ENCODE measurements around the gene GSK3B. TPM values are rescaled to one million over a fixed set of nuclear protein-coding genes. Genes with fewer than 3 reads are reported as not detected.

The GSK3B gene
- total RNA-seq, 1 donor from 2014 or later: 43.7 TPM

DNA sequence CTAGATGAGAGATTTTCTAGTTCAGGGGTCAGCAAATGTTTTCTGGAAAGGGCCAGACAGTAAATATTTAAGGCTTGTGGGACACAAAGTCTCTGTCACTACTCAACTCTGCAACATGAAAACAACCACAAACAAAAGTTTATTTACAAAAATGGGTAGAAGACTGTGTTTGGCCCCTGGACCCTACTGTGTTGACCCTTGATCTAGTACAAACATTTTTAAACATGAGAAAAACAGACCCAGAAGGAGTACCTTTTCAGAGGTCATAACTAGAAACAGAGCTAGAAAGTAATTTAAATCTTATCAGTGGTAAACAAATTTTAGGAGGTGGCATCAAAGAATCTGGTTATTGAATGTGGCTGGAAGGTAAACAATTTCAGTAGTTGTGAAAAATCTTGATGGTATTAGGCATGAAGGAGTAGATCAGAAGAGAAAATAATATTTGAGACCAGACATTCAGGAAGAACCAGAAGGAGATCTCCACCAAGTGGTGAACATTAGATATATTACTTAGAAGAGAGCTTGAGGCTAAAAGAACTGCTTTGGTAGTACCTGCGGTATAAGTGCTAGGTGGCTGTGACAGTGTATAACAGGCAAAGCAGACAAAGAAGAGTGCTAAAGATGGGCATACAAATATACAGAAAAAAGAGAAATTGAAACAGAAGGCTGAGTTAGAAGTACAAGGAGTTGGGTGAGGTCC, 210.6 kb downstream of the GSK3B start:
- DNase-seq (ENCODE audit: low read depth, low spot score): no peak

DNA sequence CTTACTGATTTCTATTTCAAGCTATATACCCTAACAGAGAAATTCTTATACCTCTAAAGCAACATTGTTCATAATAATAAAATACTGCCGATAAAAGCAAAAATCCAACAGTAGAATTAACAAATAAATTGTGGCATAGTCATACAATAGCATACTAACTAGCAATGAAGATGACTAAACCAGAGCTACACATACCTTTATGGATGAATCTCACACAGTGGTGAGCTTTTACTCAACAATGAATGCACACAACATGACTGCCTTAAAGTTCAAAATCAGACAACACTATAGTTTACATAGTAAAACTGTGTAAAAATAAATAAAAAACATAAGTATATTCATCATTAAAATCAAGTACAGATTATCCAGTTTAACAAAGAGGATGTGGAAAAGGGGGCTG, 213.3 kb downstream of the GSK3B start:
- no peak for DNase-seq (ENCODE audit: low read depth, low spot score)

DNA sequence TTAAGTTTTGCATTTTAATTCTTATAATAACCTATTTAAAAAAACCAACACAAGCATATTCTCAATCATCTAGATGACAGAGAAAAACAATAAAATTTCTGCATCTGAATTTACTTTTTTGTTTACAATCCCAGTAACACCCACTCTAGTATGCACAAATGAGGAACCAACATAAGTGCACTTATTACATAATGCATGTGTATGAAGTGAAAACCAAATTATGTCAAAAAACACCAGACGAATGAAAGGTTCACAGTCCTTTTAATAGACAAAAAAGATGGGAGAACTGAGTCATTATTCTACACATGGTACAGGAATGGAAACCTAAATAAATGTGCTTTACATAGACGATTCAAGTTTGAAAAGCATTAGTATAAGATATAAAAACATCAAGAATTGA, 220.6 kb downstream of the GSK3B start:
- no peak for DNase-seq (ENCODE audit: low read depth, low spot score)

DNA sequence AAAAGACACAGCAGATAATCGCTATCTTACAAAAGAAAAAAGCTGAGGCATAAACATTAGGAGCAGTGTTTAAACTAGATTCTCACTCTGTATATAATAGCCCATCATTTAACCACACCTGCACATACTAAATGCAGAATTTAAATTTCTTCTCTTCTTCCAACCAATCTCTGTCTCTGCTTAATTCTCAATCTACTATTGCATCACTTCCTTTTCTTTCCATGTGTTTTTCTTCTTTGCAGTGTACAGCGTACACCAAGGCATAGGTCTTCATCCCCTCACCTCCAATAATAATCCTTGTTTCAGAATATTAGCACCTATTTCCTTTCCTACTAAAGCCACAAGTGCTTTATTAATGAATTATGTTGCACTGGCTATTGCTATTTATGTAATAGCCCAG, 221.5 kb downstream of the GSK3B start:
- DNase-seq (ENCODE audit: low read depth, low spot score): no peak

DNA sequence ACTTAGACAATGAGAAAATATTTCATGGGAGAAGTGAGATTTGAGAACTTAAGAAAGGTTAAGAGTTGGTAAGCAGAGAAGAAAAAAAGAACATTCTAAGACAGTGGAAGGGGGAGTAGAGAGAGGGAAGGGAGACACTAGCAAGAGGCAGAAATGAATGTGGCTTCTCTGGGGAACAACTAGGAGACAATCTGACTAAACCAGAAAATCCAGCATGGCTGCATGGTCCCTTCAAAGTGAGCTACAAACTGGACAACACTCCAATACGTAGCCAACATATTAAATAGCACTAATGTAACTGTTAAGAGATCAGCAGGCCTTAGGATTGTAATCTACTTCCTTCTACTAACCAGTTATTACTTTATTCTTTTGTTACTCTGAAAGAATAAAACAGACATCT, 222.7 kb downstream of the GSK3B start:
- no peak for DNase-seq (ENCODE audit: low read depth, low spot score)

DNA sequence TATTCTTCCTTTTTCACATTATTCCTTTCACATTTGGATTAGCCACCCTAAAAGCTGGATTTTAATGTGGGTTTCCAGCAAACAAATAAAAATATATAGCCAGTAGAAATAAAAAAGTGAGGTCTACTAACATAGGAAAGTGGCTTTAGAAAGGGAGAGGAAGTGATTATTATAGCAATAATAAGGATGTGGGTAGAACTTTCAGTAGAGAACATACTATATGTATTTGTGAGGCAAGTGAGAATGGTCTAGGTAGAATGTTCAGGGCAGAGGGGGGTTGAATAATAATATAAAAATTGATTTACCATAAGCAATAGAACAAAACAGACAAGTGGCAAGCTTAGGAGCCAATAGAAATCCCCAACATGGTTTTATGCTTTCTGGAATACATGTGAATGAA, 223.7 kb downstream of the GSK3B start:
- no peak for DNase-seq (ENCODE audit: low read depth, low spot score)

DNA sequence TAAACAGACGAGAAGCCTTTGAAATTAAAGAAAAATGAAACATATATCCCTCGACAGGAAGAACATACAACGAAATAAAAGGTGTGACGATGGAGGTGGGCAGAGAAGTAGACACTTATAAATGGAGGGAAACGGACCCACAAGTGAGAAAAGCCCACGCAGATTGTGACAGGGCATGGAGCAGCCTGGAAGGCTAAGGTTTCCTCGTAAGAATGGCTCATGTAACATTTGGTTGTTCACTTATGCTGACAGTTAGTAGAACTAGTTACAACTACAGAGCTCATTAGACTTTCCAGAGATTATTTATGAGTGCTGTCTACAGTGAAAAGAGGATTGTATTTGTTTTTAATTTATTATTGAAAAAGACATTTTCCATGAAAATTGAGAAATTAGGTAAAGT, 229.8 kb downstream of the GSK3B start:
- no peak for DNase-seq (ENCODE audit: low read depth, low spot score)

DNA sequence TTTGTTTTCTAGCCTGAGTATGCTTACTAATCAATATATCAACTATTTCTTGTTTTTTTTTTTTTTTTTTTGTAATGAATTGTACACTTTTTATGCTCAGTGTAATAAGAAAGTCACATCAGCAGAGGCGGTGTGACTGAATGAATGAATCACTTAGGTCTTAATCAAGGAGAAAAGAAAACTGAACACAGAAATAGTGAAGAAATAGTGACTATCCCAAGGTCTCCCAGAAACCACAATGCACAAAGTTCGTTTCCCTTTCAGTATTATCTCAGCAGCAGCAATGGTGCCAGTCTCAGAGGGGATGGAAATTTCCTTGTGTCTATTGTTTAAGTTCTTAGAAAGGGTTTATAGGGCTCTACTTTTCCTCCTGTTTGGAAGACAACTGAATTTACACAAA, 231.6 kb downstream of the GSK3B start:
- no peak for DNase-seq (ENCODE audit: low read depth, low spot score)

DNA sequence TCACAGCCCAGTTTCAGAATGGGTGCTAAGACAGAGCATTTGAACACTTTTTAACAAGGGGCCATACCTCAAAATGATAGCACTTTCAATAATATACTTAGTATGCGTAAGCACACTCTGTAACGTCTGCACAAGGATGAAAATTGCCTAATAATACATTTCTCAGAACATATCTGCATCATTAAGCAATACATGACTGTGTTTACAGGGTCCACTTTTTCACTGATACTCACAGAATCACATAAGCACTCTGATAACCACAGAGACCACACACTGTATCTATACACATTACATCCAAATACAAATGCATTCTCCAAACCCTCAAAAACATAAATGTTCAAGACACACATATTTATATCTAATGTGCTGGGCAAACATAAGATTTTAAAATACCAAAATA, 232.6 kb downstream of the GSK3B start:
- no peak for DNase-seq (ENCODE audit: low read depth, low spot score)

DNA sequence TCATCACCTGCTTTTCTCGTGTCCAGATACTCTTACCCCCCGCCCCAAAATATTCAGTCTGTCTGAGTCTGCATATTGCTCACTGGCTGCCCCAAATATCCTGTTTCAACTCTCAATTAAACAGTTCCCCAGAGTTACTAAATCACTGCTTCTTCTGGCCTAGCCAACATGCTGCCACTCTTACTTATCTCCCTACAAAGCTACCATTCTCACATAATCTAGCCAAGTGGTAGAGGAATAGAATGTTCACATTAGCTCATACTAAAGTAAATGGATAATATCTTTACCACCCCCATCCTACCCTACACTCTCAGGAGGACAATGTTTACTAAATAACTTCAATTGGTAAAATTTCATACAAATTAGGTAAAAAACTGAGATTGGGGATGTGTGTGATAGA, 234.5 kb downstream of the GSK3B start:
- DNase-seq (ENCODE audit: low read depth, low spot score): no peak

DNA sequence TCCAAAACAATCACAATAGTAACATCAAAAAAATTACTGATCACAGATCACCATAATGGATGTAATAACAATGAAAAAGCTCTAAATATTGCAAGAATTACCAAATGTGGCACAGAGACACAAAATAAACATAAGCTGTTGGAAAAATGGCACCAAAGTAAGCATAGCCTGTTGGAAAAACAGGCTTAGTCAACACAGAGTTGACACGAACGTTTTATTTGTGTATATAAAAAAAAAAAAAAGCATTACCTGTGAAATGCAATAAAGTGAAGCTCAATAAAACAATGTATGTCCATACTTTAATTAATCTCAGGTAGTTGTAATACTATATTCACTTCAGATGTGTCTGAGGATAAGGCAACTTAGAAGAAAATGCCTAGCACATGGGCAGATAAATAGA, 235.3 kb downstream of the GSK3B start:
- DNase-seq (ENCODE audit: low read depth, low spot score): no peak

DNA sequence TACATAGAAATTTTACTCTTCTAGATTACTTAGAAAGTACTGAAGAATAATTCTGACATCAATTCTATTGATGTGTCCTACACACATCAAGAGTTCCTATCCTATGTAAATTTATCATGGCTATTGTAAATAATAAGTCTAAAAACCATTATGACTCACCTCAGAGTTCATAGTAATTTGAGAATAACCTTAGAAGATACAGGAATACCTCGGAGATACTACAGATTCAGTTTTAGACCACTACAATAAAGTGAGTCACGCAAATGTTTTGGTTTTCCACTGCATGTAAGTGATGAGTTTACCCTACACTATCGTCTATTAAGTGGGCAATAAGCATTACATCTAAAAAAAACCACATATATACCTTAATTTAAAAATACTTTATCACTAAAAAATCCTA, 237.6 kb downstream of the GSK3B start:
- DNase-seq (ENCODE audit: low read depth, low spot score): no peak

DNA sequence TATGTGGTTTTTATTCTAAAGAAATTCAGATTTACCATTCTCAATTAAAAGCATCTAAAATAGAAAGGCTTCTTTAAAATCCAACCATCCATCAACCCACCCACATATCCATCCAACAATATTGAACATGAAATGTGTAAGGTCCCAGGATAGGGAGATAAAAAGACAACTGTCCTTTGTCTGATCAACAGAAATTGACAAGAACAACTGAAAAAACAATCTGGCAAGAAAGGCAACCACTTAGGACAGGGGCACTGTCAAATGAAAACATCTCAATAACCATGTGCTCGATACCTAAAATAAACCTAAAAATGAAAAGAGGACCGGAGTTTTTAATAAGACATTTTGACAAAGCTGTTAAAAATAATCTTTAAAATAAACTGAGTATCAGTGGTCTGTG, 245.1 kb downstream of the GSK3B start:
- DNase-seq (ENCODE audit: low read depth, low spot score): no peak

DNA sequence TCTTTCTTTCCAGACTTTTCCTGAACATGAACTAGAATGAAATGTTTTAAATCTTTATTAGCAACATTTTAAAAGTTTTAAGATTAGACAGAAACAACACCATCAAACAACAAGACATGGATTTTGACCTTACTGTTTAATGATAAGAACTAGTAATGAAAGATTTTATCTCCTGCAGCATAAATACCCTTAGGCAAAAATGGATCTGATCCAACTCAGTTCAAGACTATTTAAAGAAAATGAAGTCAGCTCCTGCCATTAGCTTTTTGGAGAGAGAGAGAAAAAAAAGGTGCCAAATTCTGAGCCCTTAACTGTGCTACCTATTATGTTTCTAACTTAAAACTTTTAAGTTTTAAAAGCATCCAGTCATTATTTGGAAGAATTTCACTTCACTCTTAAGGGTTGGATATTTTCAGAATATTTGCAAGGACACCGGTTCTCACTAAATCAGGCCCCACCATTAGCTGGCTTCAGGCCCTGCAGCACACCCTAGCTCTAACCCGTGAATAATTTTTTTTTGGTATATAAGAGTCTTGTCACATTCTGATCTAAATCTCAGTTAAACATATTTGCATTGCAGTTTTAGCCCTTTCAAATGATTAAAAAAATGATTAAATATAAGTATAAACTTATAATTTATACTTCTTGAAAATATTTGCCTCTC, 252.3 kb downstream of the GSK3B start:
- no peak for DNase-seq (ENCODE audit: low read depth, low spot score)

DNA sequence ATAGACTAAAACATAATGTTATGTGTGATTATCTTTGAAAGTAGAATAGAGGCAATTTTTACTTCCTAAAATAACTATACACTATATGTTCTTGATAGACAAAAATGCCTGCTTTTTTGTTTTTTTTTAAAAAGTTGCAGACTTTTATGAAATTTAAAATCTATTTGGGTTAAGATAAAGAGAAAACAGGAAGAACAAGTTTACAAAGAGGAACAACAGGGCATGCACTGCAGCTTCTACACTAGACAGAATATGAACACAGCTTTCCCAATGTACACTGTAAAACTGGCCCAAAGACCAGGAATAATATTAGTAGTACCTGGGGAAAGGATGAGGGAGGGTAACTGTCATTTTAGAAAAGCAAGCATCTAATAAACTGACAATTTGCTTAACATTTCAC, 258.7 kb downstream of the GSK3B start:
- no peak for DNase-seq (ENCODE audit: low read depth, low spot score)

DNA sequence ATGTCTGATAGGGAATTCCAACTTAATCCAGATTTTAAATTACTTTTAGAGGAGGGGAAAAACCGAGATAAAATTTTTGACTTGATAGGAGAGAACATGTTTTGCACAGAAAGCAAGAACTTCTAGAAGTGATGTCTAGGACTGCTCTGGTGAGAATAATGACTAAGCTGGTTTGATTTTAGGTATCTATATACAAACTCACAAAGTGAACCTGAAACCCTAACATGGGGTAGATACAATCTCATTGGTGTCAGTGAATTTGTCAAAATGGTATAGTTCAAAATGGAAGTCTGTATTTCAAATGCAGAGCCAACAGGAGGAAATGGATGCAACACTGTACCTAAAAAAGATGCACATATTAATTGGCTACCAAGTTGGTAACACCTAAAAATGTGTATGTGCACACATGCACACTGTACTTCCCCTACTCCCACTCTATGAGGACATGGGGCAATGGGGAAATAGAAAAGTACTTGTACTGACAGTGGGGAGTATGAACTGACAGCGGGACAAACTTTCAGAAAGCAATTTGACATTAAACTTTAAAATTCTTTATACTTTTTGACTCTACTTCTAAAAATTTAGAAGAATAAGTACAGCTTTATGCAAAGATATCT, 259.4 kb downstream of the GSK3B start:
- DNase-seq (ENCODE audit: low read depth, low spot score): no peak

DNA sequence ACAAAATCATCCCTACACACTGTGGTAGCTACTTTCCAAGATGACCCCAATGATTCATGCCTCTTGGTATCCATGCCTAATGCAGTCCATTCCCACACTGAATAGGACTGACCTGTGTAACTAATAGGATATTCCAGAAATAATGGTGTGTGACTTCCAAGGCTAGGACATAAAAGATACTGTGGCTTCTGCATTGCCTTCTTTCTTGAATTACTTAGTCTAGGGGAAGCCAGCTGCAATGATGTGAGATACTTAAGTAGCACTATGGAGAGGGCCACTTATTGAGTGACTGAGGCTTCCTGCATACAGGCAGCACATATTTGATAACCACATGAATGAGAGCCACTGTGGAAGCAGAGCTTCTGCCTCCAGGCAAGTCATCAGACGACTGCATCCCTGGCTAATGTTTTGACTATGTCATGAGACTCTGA, 262.3 kb downstream of the GSK3B start:
- DNase-seq (ENCODE audit: low read depth, low spot score): no peak

DNA sequence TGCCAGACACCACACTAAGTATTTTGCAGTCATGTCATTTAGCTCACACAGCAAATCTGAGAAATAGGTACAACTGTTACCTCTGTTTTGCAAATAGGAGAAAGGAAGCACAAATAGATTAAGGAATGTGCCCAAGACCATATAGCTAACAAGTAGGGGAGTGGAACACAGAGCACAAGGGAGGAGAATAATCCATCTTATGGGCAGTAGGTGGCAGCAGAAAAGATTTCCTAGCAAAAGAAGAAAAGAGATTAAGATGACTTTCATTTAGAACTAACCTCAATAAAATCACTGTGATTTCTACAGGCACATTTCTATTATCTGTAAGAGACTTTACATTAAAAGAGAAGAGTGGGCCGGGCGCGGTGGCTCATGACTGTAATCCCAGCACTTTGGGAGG, 263.2 kb downstream of the GSK3B start:
- DNase-seq (ENCODE audit: low read depth, low spot score): no peak

DNA sequence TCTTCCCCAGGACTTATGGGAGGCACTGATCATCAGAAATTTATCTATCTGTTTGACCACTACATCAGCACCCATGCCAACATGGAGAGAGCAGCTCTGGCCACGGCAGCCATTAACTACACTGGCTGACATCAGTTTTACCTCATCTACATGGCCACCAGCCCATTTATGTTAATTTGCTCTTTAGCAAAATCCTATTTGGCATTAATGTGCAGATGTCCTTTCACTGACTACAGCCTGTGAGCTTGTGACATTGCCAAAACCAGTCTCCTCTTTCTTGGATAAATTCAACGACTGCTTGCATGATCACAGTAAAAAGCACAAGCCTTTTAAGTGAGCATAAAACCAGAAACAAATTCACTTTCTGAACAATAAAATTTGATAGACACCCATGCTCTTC, 264.8 kb downstream of the GSK3B start:
- DNase-seq (ENCODE audit: low read depth, low spot score): no peak

DNA sequence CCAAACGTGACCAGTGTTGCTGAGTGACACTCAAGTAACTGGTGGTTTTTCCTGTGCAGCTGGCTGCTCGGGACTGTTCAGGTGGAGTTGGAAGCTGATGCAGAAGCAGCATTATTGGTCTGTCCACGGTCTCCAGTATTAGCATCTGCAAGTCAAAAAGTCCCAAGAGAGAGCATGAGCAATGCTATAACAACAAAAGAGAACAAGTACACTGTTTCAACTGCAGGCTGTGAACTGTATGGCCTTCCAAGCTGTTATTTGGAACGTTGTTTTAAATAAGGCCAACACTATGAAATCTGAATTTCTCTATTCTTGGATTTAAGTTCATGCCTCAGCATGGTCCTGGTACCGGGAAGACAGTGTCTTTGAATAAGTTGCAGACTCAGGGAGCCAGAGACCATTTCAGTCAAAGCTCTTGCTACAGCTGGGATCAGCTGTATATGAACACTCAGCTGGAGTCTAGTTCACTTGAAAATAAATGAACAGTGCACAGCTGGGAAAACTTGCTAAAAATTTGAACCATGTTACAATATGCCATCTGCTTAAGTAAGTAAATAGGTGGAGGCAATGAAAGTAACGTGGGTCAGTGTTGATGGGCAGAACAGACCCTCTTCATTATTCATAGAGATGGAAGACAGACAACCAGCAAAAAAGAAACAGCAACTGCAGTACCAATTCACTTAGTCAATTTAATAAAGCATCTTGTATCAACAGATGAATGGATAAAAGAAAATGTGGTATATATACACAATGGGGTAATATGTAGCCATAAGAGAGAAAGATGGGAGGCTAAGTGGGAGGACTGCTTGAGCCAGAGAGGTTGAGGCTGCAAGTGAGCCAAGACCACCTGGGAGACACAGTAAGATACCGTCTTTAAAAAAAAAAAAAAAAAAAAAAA, 267.3 kb downstream of the GSK3B start:
- no peak for DNase-seq (ENCODE audit: low read depth, low spot score)

DNA sequence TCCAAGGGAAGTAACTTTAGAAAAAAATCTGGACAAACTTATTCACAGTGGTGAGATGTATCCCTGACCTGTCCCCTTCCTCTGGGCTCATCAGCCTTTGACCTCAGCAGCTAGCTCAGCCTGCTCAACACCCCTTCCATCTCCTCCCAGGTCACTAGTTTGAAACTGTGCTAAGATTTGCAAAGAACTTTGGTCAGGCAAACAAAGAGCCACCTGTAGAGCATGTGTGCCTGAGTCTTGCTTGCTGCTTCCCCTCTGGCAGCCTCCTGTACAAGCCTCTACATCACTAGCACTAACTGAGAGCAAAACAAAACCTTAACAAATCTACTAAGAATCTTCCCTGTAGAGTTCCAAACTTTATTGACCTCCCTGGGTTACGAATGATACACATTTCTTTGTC, 268.4 kb downstream of the GSK3B start:
- DNase-seq (ENCODE audit: low read depth, low spot score): no peak

DNA sequence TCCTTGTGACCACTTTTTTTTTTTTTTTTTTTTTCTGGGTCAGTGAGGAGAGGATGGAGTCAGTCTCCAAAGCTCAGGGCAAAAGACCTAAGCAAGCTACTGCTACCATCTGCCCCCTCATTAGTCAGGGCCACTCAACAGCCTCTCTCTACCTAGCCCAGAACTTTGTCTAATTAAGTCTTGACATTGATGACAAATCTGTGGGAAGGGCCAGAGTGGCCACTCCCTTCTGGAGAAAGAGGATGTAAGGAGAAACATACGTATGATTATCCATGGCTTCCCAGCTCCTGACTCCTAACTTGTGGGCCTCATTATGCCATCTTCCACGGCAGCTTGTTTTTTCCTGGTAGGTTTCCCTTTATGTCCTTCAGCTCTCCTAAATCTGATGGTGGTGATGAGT, 274.4 kb downstream of the GSK3B start:
- no peak for DNase-seq (ENCODE audit: low read depth, low spot score)
